ENCODE data around the gene LYZL2. TPM values are rescaled to one million over a fixed set of nuclear protein-coding genes. Genes with fewer than 3 reads are reported as not detected.

Gene LYZL2
- total and polyA plus RNA-seq, 2 of the 8 experiments (the other 6 are each of a cell fraction or from before 2014, with no cell fraction given): not detected

DNA sequence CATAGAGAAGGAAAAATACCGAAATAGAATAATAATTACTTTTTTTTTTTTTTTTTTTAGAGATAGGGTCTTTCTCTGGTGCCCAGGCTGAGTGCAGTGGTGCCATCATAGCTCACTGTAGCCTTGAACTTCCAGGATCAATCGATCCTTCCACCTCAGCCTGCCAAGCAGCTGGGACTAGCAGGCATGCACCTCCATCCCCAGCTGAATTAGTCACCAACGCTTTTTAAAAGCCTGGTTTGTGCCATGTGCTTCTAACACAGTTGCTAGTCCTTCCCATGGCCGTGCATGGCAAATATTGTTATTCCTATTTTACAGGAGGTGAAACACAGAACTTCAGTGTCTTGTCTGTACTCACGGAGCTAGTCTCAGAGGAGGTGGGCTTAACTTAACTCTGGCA, 23.2 kb downstream of the LYZL2 start:
- WGBS, 2 experiments (ENCODE audit: extremely low coverage in 1 of 2, insufficient coverage in 1 of 2, insufficient read length in 1 of 2, insufficient replicate concordance in 2 of 2, low coverage in 1 of 2, low lambda C conversion rate in 2 of 2, missing lambda C conversion rate in 1 of 2): 84% methylated on average over 5 of the region's 5 CpGs; no CpG with 5 or more reads in 1 of the 2 experiments
- H3K14ac ChIP-seq (ENCODE audit: insufficient read length): no peak overlapping the region
- H3K9ac ChIP-seq (replicated peaks in 1 of 4; ENCODE audit: extremely low read depth in 1 of 4, low read depth in 3 of 4, low read length in 3 of 4): no peak overlapping the region
- H2BK12ac ChIP-seq (ENCODE audit: low read depth, low read length): no peak overlapping the region
- peak overlapping the region; percentile 75; the same call in 1 of the 2 replicates for H2AK5ac ChIP-seq (ENCODE audit: low read depth, low read length)
- peaks cover 0 to 2% (median 0%) of the 10 kb centered on the region in 4 experiments; a peak in 1 of 7 replicates for H3K27me3 ChIP-seq (replicated peaks in 1 of 4; ENCODE audit: control insufficient read depth in 3 of 4, extremely low read depth in 1 of 4, insufficient read depth in 3 of 4, low read length in 3 of 4)
- H4K5ac ChIP-seq (ENCODE audit: insufficient read length, low read depth, low read length): no peak overlapping the region
- no peaks in the 10 kb centered on the region for H3K79me1 ChIP-seq (ENCODE audit: low read depth, low read length)
- 0 out of 2 replicates have a peak overlapping the region, but pooled peaks have one; percentile 39 for H2AFZ ChIP-seq (ENCODE audit: low read length)
- H3K4me3 ChIP-seq (ENCODE audit: extremely low read depth in 1 of 4, insufficient read depth in 2 of 4, low read depth in 3 of 4, low read length in 4 of 4): no peak overlapping the region
- H4K8ac ChIP-seq (ENCODE audit: extremely low read depth, insufficient read depth, low read length): no peak overlapping the region
- no peak overlapping the region for H3K56ac ChIP-seq (replicated peaks; ENCODE audit: insufficient read length, low read depth, low read length)
- CTCF ChIA-PET (ENCODE audit: partially characterized antibody): interaction anchor here (0.7 to 3.7 kb wide), 9 partner anchors 9 to 247 kb away, joined by 3 to 16 read pairs (median 4); no protein-coding TSS in a partner anchor
- no peaks in the 10 kb centered on the region for H3K23me2 ChIP-seq (ENCODE audit: low read depth, low read length)
- FAIRE-seq (no peak), DNase-seq (ENCODE audit: low read depth in 1 of 2, low spot score in 2 of 2) (peak in 1 of 2 experiments; percentile 17)
- no peaks in the 10 kb centered on the region for H3K4me1 ChIP-seq (replicated peaks in 1 of 4; ENCODE audit: control insufficient read depth in 3 of 4, insufficient read depth in 4 of 4, low read length in 3 of 4)
- no peak overlapping the region for H3K27ac ChIP-seq (ENCODE audit: low read depth, low read length)
- H3K4ac ChIP-seq (replicated peaks; ENCODE audit: insufficient read length, low read depth, low read length): no peak overlapping the region
- H3K9me3 ChIP-seq (ENCODE audit: insufficient read depth in 2 of 2, low read depth in 1 of 2, low read length in 1 of 2): no peaks in the 10 kb centered on the region
- no peak overlapping the region for H4K91ac ChIP-seq (replicated peaks; ENCODE audit: insufficient read length, low read length)
- no peak overlapping the region for H3K18ac ChIP-seq (ENCODE audit: extremely low read depth, low read length)
- H2BK5ac ChIP-seq (ENCODE audit: low read depth, low read length): no peak overlapping the region
- no peaks in the 10 kb centered on the region for H3K36me3 ChIP-seq (ENCODE audit: control insufficient read depth in 2 of 4, insufficient read depth in 4 of 4, low read length in 3 of 4)
- no peaks in the 10 kb centered on the region for H3K79me2 ChIP-seq (ENCODE audit: control insufficient read depth in 1 of 2, insufficient read depth in 2 of 2, low read length in 2 of 2)
- no peak overlapping the region for H3K4me2 ChIP-seq (ENCODE audit: insufficient read depth in 1 of 2, low read depth in 2 of 2, low read length in 2 of 2)
- H2BK15ac ChIP-seq (ENCODE audit: low read length): no peak overlapping the region
- H2BK20ac ChIP-seq (ENCODE audit: low read length): no peak overlapping the region
- H4K20me1 ChIP-seq (replicated peaks in 1 of 2; ENCODE audit: control insufficient read depth in 1 of 2, insufficient read depth in 2 of 2, low read length in 2 of 2): no peaks in the 10 kb centered on the region
- no peak overlapping the region for H3K23ac ChIP-seq (ENCODE audit: insufficient read length)
- TF ChIP-seq TAF1 (IDR thresholded peaks at IDR 0.05; ENCODE audit: low read depth, low read length) (no peak), SP4 (IDR thresholded peaks at IDR 0.05; ENCODE audit: low read length) (no peak), GABPA (IDR thresholded peaks at IDR 0.05; ENCODE audit: borderline replicate concordance, insufficient read depth, low read length) (no peak), EZH2 (IDR thresholded peaks at IDR 0.05; ENCODE audit: low read depth, low read length, severe bottlenecking) (no peak), RBBP5 (IDR thresholded peaks at IDR 0.05; ENCODE audit: borderline replicate concordance, low read depth, low read length) (no peak), BRCA1 (IDR thresholded peaks at IDR 0.05; ENCODE audit: low read depth, low read length) (no peak), BCL11A (IDR thresholded peaks at IDR 0.05; ENCODE audit: low read depth in 2 of 2, low read length in 2 of 2) (no peak), TCF12 (IDR thresholded peaks at IDR 0.05; ENCODE audit: low read depth, low read length) (no peak), SIX5 (IDR thresholded peaks at IDR 0.05; ENCODE audit: low read depth, low read length) (no peak), CBX8 (IDR thresholded peaks at IDR 0.05; ENCODE audit: borderline replicate concordance, low read depth, low read length) (no peak), EGR1 (IDR thresholded peaks at IDR 0.05; ENCODE audit: borderline replicate concordance, low read depth, low read length) (no peak), CREB1 (IDR thresholded peaks at IDR 0.05) (no peak), POLR2AphosphoS5 (IDR thresholded peaks at IDR 0.05; ENCODE audit: low read depth, low read length) (no peak)
- TF ChIP-seq, protein P1, sequence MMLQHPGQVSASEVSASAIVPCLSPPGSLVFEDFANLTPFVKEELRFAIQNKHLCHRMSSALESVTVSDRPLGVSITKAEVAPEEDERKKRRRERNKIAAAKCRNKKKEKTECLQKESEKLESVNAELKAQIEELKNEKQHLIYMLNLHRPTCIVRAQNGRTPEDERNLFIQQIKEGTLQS (IDR thresholded peaks at IDR 0.05; ENCODE audit: insufficient read depth, low read depth, low read length): no peak
- TF ChIP-seq, protein P2, sequence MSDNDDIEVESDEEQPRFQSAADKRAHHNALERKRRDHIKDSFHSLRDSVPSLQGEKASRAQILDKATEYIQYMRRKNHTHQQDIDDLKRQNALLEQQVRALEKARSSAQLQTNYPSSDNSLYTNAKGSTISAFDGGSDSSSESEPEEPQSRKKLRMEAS (IDR thresholded peaks at IDR 0.05): no peak
- no peak overlapping the region for H2BK120ac ChIP-seq (replicated peaks; ENCODE audit: low read depth, low read length)
- POLR2A ChIA-PET (ENCODE audit: partially characterized antibody): no interaction called here
